Measurements from ENCODE around the gene CAPN9. TPM values are rescaled to one million over a fixed set of nuclear protein-coding genes. Genes with fewer than 3 reads are reported as not detected.

CAPN9 gene
- total RNA-seq, 4 donors from 2014 or later, result not detected

- H3K4me3 ChIP-seq (replicated peaks in 1 of 3), result no peak overlapping the region
- no peaks in the 10 kb centered on the region for H3K27me3 ChIP-seq
- H3K36me3 ChIP-seq, result no peaks in the 10 kb centered on the region
- H3K9me3 ChIP-seq, result no peaks in the 10 kb centered on the region
- peaks cover 19 to 41% of the 10 kb centered on the region in 2 donors for H3K4me1 ChIP-seq
- peak in 1 of 2 donors; percentile 32 for DNase-seq
- intact Hi-C loops (cut with DNase I), result no loop called here
- H3K27ac ChIP-seq, result no peak overlapping the region
- 43 to 45% methylated on average over 24 of the region's 24 CpGs for WGBS, 2 donors
- TF ChIP-seq POLR2A (IDR thresholded peaks at IDR 0.05), result no peak
- TF ChIP-seq, protein P1, sequence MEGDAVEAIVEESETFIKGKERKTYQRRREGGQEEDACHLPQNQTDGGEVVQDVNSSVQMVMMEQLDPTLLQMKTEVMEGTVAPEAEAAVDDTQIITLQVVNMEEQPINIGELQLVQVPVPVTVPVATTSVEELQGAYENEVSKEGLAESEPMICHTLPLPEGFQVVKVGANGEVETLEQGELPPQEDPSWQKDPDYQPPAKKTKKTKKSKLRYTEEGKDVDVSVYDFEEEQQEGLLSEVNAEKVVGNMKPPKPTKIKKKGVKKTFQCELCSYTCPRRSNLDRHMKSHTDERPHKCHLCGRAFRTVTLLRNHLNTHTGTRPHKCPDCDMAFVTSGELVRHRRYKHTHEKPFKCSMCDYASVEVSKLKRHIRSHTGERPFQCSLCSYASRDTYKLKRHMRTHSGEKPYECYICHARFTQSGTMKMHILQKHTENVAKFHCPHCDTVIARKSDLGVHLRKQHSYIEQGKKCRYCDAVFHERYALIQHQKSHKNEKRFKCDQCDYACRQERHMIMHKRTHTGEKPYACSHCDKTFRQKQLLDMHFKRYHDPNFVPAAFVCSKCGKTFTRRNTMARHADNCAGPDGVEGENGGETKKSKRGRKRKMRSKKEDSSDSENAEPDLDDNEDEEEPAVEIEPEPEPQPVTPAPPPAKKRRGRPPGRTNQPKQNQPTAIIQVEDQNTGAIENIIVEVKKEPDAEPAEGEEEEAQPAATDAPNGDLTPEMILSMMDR (IDR thresholded peaks at IDR 0.05), result no peak
Measured at GRCh38 chr1:230753586-230754251, 6.5 kb downstream of the CAPN9 start.

GRCh38 chr1:230754796-230755195 is 7.6 kb downstream of the CAPN9 start:
- H3K9me3 ChIP-seq, result no peaks in the 10 kb centered on the region
- no peaks in the 10 kb centered on the region for H3K36me3 ChIP-seq
- no peak overlapping the region for H3K27ac ChIP-seq
- H3K27me3 ChIP-seq, result no peaks in the 10 kb centered on the region
- 37 to 75% methylated on average over 2 to 3 of the region's 3 CpGs for WGBS, 2 donors
- no peak overlapping the region for H3K4me3 ChIP-seq (replicated peaks in 1 of 3)
- peak; percentile 77 to 82 for DNase-seq
- TF ChIP-seq, protein P1 (IDR thresholded peaks at IDR 0.05), result no peak
- TF ChIP-seq POLR2A (IDR thresholded peaks at IDR 0.05), result no peak
- intact Hi-C loops (cut with DNase I), result no loop called here
- peaks cover 19 to 38% of the 10 kb centered on the region in 2 donors for H3K4me1 ChIP-seq

- TF ChIP-seq POLR2A (IDR thresholded peaks at IDR 0.05), result no peak
- TF ChIP-seq, protein P1 (IDR thresholded peaks at IDR 0.05), result no peak
- WGBS, 2 donors, result 80 to 89% methylated on average over 15 to 16 of the region's 16 CpGs
- DNase-seq, result no peak
- Histone ChIP-seq H3K27me3 (no peaks in the 10 kb centered on the region), H3K4me1 (peaks cover 3 to 14% of the 10 kb centered on the region in 2 donors), H3K27ac (no peak overlapping the region), H3K4me3 (replicated peaks in 1 of 3) (no peak overlapping the region), H3K36me3 (no peaks in the 10 kb centered on the region), H3K9me3 (no peaks in the 10 kb centered on the region)
- intact Hi-C loops (cut with DNase I), result no loop called here
Measured at GRCh38 chr1:230757856-230758708, 10.9 kb downstream of the CAPN9 start.

DNA sequence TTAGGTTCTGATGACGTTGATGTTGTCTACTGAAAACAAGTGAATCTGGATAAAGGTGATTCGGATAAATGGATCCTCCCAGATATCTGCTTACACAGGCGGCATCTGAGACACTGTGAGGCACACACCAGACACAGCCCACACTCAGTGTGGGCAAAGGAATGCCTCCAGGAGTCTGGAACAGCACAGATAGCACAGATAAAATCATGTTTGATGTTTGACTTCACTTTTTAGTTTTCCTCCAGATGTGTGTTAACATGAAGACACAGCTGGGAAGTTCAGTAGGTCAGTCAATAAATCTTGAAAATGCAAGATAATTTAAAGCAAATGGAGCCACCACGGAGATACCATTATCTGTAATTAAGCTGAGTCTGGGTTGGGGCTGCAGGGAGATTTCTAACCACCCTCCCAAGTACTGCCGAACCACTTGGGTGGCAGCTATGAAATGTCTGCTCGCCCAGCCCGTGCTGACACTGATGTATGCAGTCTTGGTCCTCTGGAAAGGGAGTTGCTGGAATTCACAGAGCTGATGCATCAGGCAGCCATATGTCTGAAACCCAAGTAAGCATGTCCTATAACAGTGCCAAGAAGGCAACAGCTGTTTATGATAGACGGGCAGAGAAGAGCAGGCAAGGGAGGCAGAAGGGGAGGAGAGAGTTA is 11.7 kb downstream of the CAPN9 start:
- Histone ChIP-seq H3K27ac (no peak overlapping the region), H3K4me3 (replicated peaks in 1 of 3) (no peak overlapping the region), H3K4me1 (peaks cover 3 to 9% of the 10 kb centered on the region in 2 donors), H3K36me3 (no peaks in the 10 kb centered on the region), H3K9me3 (no peaks in the 10 kb centered on the region), H3K27me3 (no peaks in the 10 kb centered on the region)
- no peak for DNase-seq
- intact Hi-C loops (cut with DNase I), result no loop called here
- WGBS, 2 donors, result 68 to 84% methylated on average over 8 of the region's 8 CpGs
- TF ChIP-seq, protein P1 (IDR thresholded peaks at IDR 0.05), result no peak
- TF ChIP-seq POLR2A (IDR thresholded peaks at IDR 0.05), result no peak

Data from thyroid gland (tissue), 4 donors.